ENCODE measurements around the gene SYNDIG1.

Gene SYNDIG1

DNA sequence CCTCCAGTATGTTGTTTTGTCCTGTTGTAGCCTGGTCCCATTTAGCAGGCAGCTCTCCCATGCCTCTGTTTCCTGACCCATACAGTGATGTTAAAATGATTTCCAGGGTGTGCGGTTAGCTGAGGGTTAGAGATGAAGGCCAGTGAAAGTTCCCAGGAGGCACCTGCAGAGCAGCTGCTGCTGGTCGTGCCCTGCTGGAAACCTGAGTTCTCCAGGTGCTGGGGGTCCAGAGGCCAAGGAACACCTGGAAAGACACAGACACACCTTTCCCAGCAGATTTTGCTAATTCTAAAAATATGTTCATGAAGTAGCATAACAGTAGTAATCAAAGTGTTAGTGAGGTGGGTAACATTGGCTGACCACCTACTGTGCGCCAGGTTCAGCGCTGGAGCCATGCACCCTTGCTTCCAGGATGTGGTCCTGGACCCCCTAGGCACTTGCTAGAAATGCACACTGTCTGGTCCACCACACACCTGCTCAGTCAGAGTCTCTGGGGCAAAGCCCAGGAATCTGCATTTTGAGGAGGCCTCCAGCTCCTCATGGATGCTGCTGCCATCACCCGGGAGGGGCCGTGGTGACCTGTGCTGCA, 118.7 kb downstream of the SYNDIG1 start:
- DNase-seq: no peak

- no peak for DNase-seq
Observed at GRCh38 chr20:24588725-24589340, 119.4 kb downstream of the SYNDIG1 start.

- no peak for DNase-seq
Observed at GRCh38 chr20:24589381-24589780, 120.0 kb downstream of the SYNDIG1 start.

DNA sequence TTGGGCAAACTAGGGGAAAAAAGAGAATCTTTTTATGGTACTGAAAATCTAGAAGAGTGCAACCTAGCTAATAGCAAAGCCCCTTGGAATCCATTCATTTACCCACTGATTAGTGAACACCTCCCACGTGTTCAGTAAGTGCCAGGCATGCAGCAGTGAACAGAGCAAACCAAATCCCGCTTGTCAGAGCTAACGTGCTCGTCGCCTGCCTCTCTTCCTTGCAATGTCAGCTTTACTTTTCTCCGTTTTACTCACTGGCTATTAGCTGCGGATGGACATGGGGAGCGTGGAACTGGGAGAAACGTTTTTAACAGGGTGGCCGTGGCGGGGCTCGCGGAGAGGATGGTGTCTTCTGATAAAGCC, 120.4 kb downstream of the SYNDIG1 start:
- DNase-seq: no peak

DNA sequence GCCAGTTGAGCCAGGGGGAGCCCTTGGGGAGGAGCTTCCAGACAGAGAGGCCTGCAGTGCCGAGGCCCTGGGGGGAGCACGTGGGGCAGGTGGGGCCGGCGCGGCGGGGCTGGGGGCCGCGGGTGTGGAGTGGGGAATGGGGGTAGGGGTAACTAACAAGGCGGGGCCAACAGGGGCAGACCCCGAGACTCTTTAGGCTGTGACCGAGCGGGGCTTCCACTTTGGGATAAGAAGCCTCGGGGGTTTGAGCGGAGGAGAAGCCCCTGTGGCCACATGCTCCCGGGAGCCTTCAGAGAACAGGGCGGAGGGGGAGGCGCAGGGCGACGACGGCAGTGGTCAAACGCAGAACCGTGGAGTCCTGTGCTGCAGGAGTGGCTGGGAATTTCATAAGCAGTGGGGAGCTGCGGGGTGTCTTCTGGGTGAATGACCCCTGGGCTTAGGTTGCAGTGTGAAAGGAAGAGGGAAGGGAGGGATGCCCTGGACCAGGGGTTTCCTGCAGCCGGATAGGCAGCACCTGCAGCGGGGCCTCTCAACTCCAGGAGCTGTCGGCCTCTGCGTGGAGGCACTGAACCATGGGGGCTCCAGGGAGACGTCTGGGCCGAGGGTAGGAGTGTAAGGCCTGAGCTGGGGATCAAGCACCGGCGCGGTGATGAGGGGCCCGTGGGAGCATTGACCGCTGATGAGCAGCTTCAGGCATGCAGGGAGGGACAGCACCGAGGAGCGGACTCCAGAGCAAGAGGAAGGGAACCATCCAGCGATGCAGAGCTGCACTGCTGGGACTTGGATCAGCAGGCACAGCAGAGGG, 121.0 kb downstream of the SYNDIG1 start:
- DNase-seq: no peak

- DNase-seq: no peak
Observed at GRCh38 chr20:24597051-24597450, 127.6 kb downstream of the SYNDIG1 start.

- no peak for DNase-seq
Observed at GRCh38 chr20:24598346-24598745, 128.9 kb downstream of the SYNDIG1 start.

DNA sequence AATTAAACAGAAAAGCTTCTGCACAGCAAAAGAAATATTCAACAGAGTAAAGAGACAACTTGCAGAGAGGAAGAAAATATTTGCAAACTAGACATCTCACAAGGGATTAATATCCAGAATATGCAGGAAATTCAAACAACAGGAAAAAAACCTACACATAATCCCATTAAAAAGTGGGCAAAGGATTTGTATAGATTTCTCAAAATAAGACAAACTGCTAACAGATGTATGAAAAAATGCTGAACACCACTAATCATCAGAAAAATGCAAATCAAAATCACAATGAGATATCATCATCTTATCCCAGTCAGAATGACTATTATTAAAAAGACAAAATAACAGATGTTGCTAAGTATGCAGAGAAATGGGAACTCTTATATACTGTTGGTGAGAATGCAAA, 129.6 kb downstream of the SYNDIG1 start:
- DNase-seq: no peak

DNA sequence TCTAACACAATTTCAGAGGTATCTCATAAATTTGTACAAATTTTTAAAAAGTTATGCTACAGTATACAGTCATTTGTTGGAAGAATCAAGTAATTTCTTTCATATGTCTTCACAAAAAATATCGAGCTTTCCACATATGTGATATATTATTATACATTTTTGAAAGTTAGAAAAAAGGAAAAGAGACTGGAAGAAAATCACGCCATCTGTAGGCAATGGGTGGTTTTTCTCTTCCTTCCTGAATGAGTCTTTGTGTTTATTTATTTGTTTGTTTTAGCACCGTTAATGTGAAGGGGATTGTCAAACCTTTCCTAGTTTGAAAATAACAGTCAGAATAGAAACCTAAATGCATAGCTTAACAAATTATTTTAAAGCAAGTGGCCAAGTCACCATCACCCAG, 130.6 kb downstream of the SYNDIG1 start:
- DNase-seq: no peak

DNA sequence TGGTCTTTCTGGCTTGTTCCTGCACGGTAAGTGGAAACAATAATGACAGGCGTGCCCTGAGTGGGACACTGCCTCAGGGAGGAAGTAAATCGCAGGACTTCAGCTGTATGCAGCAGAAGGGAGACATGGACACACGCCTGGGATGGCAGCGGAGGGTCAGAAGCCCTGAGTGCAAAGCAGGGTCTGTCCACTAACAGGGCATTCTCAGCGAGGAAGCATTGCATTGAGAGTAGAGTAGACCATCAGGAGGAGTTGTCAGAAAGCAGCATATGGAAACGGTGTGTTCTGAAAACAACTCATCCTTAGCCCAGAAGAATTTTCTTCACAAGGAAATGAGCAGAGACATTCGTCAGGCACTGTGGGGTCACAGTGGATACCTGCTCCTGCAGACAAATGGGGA, 134.0 kb downstream of the SYNDIG1 start:
- DNase-seq: no peak

GRCh38 chr20:24604966-24605665, 135.7 kb downstream of the SYNDIG1 start:
- no peak for DNase-seq

GRCh38 chr20:24605937-24606455, 136.6 kb downstream of the SYNDIG1 start:
- no peak for DNase-seq

- no peak for DNase-seq
Observed at GRCh38 chr20:24607402-24607801, 138.0 kb downstream of the SYNDIG1 start.

GRCh38 chr20:24608926-24609667, 139.7 kb downstream of the SYNDIG1 start:
- no peak for DNase-seq

DNA sequence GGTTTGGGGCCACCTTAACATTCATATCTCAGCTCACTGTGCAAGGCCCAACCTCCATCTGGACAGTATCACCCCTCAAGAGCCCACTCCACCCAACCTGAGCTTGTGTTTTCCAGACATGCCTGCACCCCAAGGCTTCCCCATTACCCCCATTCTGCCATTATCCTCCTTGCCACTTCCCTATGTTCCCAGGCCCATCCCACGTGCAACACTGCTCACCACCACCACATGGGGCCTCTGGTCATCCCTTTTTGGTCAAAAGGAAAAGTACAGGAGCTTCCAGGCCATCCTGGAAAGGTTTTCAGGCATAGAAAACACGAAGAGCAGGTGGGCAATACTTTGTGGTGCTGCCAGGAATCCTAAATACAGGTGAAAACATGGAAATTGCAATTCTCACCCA, 140.3 kb downstream of the SYNDIG1 start:
- no peak for DNase-seq

GRCh38 chr20:24610341-24611115, 141.1 kb downstream of the SYNDIG1 start:
- DNase-seq: no peak

GRCh38 chr20:24611360-24612140, 142.1 kb downstream of the SYNDIG1 start:
- no peak for DNase-seq

- no peak for DNase-seq
Observed at GRCh38 chr20:24612799-24613775, 143.7 kb downstream of the SYNDIG1 start.

GRCh38 chr20:24614341-24614740, 144.9 kb downstream of the SYNDIG1 start:
- no peak for DNase-seq

DNA sequence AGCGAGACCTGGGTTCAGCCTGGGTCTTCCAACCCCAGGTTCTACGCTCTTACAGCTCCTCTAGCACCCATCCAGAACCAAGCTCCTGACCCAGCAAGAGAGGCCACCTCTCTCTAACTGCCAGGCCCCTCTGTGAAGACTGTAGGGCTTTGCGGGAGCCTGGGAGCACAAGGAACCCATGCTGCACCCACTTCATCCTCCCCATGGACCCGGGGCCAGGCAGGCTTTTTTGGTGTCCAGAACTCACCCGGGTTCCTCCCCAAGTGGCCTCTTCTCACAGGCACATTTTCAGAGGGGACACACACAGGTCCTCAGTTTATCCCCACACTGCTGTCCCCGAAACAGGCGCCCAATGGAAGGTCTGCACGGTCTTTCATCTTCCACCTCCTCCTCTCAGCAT, 145.9 kb downstream of the SYNDIG1 start:
- DNase-seq: no peak

All from activated naive CD4-positive, alpha-beta T cell treated with anti-CD3 and anti-CD28 coated beads, Interleukin-2, amount 50 U/mL, for 16 hours (primary cell).